Epithelial cell of prostate (primary cell): ENCODE data around the gene U2AF1L4.
"Not testable (repeated sequence)": the region's sequence is repeated elsewhere in the genome, so short reads cannot be mapped to it uniquely, and the experiment has no call there.

ENCODE experiments used
- DNase-seq: peaks from one replicate; pipeline ENCODE4 v3.0.0-alpha.2; 2011; ENCODE audit warnings: low read depth, low spot score
- H3K27ac ChIP-seq: fragments of 450-650 bp; 2 replicates; pipeline ENCODE4 v1.5.1; 2017; ENCODE audit warnings: mild to moderate bottlenecking

Gene U2AF1L4

DNA sequence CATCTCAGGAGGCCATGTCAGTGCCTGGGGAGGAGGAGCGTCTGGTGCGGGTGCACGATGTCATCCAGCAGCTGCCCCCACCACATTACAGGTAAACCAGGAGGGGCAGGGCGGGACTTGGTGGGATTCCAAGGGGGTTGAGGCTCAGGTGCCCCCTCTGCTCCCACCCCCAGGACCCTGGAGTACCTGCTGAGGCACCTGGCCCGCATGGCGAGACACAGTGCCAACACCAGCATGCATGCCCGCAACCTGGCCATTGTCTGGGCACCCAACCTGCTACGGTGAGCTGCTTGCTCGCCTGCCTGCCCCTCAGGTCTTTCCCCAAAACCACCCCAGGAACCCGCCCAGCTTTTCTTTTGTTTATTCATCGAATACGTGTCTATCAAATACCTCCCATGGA, 37.4 kb upstream of the U2AF1L4 start:
- DNase-seq, result no peak
- no peak overlapping the region for H3K27ac ChIP-seq

DNA sequence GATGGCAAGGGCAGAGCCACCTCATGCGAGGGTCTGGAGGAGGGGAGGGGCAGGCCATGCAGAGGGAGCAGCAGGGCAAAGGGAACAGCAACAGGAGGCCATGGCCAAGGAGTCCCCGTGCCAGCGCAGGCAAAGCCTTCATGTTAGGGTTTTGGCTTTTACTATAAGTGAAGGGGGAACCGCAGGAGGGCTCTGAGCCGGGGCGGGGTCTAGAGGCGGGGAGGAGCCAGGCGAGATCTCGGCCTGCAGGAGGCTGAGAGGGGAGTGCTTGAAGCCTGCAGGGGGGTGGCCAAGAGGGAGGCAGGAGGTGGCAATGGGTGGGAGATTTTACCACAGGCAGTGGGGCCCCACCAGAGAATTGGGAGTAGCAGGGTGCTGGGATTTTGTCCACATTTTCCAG, 36.4 kb upstream of the U2AF1L4 start:
- no peak for DNase-seq
- no peak overlapping the region for H3K27ac ChIP-seq

DNA sequence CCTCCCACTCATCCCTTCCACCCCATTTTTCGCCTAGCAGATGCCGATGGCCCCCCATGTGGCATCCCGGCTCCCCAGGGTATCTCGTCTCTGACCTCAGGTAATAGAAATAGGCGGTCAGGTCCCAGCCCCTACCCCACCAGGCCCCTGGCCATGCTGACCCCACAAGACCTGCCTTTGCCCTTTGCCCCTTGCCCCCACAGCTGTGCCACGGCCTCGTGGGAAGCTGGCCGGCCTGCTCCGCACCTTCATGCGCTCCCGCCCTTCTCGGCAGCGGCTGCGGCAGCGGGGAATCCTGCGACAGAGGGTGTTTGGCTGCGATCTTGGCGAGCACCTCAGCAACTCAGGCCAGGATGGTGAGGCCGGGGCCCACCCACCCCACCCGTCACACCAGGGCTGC, 35.5 kb upstream of the U2AF1L4 start:
- H3K27ac ChIP-seq, result no peak overlapping the region
- no peak for DNase-seq

DNA sequence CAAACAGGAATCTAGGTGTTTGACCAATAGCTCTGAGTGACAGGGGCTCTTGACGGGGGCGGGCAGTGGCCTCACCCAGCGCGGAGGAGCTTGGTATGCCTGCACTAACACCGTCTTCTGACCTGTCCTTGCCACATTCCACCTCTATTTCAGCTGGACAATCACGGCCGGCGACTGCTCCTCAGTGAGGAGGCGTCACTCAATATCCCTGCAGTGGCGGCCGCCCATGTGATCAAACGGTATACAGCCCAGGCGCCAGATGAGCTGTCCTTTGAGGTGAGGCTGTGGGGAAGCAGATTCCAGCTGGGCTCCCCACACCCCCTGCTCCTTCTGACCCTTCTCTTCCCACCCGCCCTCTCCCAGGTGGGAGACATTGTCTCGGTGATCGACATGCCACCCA, 34.8 kb upstream of the U2AF1L4 start:
- DNase-seq, result no peak
- no peak overlapping the region for H3K27ac ChIP-seq

DNA sequence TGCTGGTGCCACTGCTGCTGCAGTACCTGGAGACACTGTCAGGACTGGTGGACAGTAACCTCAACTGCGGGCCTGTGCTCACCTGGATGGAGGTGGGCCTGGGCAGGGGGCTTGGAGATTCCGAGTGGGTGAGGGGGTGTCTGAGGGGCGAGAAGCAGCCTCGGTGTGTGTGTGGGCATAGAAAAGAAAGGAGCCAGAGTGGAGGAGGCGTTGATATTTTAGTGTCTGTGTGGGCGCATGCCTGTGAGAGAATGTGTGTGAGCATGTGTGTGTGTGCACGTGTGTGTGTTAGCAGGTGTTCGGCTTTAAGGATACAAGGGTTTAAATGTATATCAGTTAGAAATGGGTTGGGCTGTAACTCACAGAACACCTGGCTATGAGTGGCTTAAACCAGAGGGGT, 33.8 kb upstream of the U2AF1L4 start:
- DNase-seq, result no peak
- no peak overlapping the region for H3K27ac ChIP-seq

DNA sequence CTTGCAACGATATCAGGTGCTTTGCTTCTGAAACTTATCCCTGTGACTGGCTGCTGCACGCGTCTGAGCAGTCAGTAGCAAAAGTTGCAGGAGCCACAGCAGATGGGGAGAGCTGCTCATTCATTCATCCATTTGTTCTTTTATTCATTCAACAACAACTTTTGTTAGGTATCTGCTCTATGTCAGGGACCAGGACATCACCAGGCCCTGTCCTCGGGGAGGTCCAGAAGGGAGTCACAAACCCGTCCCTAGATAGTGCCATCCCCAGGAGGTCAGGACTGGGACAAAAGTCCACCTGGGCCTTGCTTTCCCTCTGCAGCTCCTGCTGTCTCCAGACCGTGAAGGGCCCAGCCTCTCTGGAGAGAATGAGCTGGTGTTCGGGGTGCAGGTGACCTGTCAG, 32.7 kb upstream of the U2AF1L4 start:
- H3K27ac ChIP-seq, result no peak overlapping the region
- DNase-seq, result no peak

DNA sequence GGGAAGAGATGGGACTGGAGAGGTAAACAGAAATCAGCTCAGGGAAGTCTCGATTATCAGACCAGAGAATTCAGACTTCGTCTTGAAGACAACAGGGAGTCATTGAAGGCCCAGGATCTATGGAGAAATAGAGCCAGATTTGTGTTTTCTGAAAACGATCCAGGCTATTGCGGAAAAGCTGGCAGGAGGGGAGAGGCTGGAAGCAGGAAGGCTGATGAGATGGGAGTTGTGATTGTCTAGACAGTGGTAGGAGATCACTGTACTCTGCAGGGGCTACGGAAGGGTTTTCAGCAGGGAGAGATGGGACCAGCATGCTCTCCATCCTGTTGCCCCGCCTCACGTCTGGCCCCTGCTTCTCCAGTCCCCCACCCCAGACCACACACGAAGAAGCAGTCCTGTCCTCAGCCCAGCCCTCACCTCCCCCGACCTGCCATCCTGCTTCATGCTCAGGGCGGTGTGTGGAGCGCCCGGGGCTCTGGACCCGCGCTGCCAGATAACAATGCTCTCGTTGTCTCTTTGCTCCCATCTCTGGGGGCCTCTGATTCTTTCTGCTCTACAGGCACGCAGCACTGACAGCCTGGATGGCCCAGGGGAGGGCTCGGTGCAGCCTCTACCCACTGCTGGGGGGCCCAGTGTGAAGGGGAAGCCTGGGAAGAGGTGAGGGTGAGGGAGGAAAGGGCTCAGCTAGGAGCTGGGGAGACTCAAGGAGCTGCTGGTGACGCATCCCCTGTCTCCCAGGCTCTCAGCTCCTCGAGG, 32.0 kb upstream of the U2AF1L4 start:
- no peak overlapping the region for H3K27ac ChIP-seq
- DNase-seq, result no peak

DNA sequence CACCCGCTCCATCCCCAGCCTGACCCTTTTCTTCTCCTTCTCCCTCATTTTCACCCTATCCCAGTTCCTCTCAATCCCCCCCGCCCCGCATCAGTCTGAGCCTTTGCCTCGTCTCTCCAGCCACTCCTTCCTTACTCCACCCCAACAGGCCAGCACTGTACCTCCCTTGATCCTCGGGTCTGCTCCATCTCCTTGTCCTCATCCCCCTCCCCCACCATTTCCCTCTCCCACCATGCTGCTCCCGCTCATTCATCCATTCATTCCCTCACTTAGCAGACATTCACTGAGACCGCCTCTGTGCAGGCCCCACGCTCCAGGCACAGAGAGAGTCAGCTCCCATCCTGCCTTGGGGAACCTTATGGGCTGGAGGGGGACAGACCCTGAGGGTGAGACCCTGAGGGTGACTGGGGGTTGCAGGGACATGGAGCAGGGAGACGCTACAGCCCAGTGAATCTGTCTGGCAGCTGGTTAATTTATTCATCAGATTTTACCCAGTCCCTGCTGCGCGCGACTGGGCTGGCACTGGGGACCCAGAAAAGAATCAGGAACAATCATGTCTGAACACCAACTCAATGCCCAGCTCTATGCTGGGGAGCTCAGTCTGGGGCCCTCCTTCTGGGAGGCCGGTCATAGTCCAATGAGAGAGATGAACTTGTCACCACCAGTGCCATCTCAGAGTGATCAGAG, 31.0 kb upstream of the U2AF1L4 start:
- DNase-seq, result no peak
- no peak overlapping the region for H3K27ac ChIP-seq

DNA sequence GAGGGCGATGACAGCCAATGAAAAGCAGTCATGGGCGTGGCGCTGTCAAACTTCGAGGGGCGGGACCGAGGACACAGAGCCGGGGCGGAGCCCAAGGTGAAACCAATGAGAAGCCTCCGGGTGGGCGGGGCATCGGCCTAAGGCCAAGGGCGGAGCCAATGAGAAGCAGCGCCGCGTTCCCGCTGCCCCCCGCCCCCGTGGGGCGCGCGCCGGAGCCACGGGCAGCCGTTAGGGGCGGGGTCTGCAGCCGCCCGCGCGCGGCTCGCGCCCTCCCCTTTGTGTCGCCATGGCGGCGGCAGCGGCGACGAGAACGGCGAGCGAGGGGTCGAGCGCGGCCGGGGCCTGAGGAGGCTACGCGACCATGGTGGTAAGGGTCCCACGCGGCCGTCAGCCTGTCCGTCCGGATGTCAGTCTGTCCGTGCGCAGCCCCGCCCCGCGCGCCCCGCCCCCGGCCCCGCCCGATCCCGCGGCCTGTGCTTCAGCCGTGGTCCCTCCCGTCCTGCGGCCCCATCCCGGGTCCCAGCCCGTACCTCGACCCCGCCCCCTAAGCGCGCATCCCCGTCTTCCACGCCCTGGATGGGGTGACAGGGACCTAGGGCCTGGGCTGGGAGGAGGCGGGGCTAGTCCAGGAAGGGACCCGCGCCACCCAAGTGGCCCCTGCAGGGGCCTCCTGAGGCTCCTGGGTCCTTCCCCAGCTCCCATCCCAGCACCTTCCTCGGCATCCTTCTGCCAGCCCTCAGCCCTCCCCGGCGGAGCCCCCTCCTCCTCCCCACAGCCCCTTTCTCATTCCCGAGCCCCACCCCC, 30.3 kb upstream of the U2AF1L4 start, which contains the start of gene ARHGAP33:
Gene ARHGAP33, plus strand, starts transcription at position 267 of the 804 bp plus-strand sequence. Its CDS starts 95 bp downstream, at position 362.
- peak; percentile 57 for DNase-seq
- no peak within 1 kb of the TSS for H3K27ac ChIP-seq

DNA sequence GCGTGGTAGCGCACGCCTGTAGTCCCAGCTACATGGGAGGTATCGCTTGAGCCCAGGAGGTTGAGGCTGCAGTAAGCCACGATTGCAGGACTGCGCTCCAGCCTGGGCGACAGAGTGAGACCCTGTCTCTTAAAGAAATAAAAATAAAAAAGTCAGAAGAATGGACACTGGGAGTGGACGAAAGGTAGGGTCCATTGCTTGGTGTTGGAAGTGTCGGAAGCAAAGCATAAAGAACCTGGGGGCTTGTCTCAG, 29.8 kb upstream of the U2AF1L4 start:
- no peak overlapping the region for H3K27ac ChIP-seq
- no peak for DNase-seq

DNA sequence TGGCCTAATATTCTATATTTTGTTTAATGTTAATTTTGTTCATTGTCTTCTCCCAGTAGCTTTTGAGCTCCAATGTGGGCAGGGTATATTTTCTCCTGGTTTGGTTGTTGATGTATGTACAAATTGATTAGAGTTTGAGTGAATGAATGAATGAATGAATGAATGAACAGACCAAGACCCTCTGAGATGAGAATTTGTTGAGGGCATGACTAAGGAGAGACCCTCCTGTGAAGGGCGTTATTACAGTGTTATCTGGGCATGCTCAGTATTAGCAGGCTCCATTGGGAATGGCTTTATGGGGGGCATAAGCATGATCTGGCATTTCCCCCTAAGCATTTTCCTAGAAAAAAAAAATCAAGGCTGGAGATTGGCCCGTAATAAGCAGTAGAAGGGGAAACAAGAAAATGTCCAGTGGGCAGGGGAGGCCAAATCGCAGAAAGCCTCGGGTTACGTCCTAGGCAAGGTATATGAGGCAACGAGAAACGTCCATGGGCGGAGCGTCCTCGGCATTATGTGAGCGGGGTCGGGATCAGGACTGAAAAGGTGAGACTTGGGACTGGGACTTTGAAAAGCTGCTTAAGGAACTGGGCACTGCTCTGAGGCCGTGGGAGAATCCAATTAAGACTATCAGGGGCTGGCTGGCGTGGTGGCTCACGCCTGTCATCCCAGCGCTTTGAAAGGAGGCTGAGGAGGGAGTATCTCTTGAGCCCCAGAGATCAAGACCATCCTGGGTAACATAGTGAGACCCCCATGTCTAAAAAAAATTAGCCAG, 29.2 kb upstream of the U2AF1L4 start:
- no peak for DNase-seq
- H3K27ac ChIP-seq, result no peak overlapping the region

DNA sequence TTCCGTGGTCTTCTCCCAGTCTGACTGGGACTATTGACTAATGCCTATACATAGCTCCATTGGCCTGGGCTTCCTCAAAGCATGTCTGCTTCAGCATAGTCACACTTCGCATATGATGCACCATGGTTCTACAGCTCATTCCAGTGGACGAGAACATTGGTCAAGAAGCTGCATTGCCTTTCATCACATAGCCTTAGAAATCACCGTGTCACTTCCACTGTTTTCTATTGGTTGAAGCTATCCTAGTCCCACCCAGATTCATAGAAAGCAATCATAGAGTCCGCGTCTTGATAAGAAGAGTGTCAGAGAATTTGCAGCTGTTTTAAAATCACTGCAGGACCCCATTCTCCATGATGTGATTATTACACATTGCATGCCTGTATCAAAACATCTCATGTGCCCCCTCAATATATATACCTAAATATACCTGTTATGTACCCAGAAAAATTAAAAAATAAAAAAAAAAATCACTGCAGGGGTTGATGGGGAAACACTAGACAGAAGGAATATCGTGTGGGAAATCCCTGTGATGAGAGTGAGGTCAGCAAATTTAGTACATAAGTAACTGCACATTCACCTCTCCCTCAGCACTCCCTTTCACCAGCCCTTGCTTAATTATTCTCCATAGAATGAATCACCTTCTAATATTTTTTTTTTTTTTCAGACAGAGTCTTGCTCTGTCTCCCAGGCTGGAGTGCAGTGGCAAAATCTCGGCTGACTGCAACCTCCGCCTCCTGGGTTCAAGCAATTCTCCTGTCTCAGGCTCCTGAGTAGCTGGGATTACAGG, 28.0 kb upstream of the U2AF1L4 start:
- peak; percentile 34 for DNase-seq
- H3K27ac ChIP-seq, result no peak overlapping the region

DNA sequence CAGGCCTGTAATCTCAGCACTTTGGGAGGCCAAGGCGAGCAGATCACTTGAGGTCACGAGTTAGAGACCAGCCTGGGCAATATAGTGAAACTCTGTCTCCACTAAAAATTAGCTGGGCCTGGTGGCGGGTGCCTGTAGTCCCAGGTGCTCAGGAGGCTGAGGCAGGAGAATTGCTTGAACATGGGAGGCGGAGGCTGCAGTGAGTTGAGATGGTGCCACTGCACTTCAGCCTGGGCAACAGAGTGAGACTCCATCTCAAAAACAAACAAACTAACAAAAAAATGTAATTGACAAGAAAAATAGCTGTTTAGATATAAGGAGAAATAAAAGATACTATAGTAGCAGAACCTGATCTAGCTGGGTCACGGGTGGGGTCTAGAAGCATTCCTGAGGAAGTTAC, 27.1 kb upstream of the U2AF1L4 start:
- H3K27ac ChIP-seq, DNase-seq: not testable (repeated sequence)

DNA sequence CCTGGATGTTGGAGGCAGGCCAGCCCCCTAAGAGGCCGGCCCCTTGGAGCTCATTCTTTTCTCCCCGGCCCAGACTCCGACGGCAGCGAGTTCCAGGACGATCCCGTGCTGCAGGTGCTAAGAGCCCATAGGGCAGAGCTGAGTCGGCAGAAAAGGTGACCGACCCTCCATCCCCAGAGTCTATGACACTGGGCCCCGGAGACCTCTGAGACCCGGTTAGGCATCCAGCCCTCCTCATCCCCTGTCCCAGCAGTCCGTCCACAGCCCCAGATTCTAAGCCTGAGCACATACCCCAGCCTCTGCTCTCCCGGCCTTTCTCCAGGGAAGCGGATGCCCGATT, 22.8 kb upstream of the U2AF1L4 start:
- H3K27ac ChIP-seq, result no peak overlapping the region
- no peak for DNase-seq

DNA sequence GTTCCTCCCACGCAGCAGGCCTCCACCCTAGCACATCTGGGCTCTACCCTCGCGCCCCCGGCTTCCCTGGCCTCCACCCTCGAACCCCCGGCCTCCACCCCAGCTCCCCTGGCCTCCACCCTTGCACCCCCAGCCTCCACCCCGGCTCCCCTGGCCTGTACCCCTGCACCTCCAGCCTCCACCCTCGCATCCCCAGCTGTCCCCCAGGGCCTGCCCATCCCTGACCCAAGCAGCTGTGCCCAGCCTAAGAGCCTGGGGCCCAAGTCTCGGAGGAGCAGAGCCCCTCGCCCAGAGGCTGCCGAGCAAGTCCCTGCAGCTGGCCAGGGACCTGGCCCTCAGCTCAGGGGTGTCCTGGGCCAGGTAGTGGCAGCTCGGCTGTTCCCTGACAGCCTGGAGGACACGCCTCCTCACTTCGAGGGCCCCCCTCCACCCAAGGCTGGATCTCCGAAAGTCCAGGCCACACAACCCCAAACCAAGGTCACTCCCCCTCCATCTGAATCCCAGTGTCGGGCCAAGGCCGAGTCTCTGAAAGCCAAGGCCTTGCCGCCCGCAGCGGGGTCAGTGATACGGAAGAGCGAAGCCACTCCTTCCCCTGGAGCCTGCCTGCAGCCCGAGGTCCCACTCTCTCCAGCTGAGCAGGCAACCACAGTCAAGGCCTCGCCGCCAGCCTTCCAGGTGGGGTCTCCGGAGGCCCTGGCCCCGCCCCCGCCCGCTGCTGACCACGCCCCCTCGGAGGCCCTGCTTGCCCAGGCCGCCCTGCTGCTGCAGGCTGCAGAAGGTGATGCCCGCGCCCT, 22.3 kb upstream of the U2AF1L4 start:
- DNase-seq, result no peak
- H3K27ac ChIP-seq, result no peak overlapping the region

DNA sequence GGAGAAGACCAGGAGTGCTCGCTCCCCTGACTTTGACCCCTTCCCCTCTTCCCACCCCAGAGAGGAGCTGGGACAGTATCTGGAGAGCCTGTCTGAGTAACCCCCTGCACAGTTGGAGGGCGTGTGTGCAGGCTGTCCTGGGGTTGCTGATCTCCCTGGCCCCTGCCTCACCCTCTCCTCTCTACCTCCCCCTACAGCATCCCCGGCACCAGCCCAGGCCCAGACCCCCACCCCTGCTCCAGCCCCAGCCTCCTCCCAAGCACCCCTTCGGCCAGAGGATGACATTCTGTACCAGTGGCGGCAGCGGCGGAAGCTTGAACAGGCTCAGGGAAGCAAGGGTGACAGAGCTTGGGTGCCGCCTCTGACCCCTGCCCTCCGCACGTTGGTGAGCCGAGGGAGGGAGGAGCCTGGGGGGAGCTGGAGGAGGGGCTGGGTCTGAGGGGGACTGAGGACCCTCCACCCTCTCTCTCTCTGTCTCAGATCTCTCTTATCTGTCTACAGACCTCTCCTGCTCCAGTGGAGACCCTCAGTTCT, 21.4 kb upstream of the U2AF1L4 start:
- no peak overlapping the region for H3K27ac ChIP-seq
- no peak for DNase-seq

DNA sequence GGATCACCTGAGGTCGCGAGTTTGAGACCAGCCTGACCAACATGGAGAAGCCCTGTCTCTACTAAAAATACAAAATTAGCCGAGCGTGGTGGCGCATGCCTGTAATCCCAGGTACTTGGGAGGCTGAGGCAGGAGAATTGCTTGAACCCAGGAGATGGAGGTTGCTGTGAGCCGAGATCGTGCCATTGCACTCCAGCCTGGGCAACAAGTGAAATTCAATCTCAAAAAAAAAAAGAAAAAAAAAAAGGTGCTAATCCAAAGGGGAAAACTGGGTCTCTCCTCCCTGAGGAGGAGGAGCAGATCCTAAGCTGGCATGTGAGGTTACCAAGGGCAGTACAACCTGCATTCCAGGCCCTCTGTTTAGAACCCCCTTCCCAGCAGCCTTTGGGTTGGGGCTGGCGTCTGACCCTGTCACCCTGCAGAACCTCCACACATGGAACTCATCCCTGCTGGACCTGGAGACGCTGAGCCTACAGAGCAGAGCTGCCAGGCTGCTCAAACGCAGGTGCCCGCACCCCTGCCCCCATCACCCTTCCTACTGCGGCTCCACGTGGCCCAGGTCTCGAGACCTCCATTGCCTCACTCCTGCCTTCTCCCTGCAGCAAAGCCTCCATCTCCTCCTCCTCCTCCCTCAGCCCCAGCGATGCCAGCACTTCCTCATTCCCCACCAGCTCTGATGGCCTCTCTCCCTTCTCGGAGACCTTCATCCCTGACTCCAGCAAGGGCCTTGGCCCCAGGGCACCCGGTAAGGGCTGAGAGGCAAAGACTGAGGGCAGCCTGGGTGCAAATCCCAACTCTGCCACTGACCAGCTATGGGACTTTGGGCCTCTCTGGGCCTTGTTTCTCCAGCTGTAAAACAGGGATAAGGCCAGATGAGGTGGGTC, 19.5 kb upstream of the U2AF1L4 start:
- H3K27ac ChIP-seq, result no peak overlapping the region
- no peak for DNase-seq

DNA sequence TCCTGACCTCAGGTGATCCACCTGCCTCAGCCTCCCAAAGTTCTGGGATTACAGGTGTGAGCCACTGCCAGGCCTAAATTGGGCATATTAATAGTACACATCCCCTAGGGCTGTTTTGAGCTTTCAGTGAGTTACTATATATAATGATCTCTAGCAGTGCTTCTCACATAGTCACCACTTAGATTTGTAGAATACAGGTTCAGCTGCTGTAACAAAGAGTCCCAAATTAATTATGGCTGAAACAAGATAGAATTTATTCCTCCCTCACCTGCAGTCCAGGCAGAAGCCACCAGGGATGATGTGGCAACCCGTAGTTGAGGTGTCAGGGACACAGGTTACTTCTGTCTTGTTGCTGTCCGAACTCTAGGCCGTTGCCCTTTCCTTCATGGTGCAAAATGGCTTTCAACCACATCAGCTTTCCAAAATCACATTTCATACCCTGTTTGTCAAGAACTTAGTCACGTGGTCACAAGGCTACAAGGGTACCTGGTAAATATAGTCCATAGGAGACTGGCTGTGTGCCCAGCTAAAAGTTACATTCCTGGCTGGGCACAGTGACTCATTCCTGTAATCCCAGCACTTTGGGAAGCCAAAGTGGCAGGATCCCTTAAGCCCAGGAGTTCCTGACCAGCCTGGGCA, 15.6 kb upstream of the U2AF1L4 start:
- no peak overlapping the region for H3K27ac ChIP-seq

More for the DNA sequence above, 15.6 kb upstream of the U2AF1L4 start:
- DNase-seq, result no peak
